ENCODE results near the gene TP53.

- TF ChIP-seq POLR2A (IDR thresholded peaks at IDR 0.05) = no peak
- TF ChIP-seq EP300 (IDR thresholded peaks at IDR 0.05) = no peak
- TF ChIP-seq, protein P1, sequence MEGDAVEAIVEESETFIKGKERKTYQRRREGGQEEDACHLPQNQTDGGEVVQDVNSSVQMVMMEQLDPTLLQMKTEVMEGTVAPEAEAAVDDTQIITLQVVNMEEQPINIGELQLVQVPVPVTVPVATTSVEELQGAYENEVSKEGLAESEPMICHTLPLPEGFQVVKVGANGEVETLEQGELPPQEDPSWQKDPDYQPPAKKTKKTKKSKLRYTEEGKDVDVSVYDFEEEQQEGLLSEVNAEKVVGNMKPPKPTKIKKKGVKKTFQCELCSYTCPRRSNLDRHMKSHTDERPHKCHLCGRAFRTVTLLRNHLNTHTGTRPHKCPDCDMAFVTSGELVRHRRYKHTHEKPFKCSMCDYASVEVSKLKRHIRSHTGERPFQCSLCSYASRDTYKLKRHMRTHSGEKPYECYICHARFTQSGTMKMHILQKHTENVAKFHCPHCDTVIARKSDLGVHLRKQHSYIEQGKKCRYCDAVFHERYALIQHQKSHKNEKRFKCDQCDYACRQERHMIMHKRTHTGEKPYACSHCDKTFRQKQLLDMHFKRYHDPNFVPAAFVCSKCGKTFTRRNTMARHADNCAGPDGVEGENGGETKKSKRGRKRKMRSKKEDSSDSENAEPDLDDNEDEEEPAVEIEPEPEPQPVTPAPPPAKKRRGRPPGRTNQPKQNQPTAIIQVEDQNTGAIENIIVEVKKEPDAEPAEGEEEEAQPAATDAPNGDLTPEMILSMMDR (IDR thresholded peaks at IDR 0.05) = peak in 3 of 6 experiments; percentile 18 to 27 (median 20)
- no peak for TF ChIP-seq POLR2AphosphoS5 (IDR thresholded peaks at IDR 0.05)
Measured at GRCh38 chr17:7634384-7634783, 52.9 kb downstream of the TP53 start.

All from upper lobe of left lung (tissue), 4 donors.